Measurements from ENCODE around the gene SP7. TPM values are rescaled to one million over a fixed set of nuclear protein-coding genes. Genes with fewer than 3 reads are reported as not detected.

Gene SP7
- not detected for total RNA-seq (2021; ENCODE audit: unreplicated experiment)
- polyA plus RNA-seq (2012; ENCODE audit: insufficient read length): not detected
- Bru-seq, nascent RNA: percentile 8 among the genes with signal in this experiment
- BruChase-seq, experiment 1, labeled RNA remaining after a 2-hour chase: percentile 18 among the genes with signal in this experiment
- percentile 15 among the genes with signal in this experiment for BruChase-seq, experiment 2, labeled RNA remaining after a 6-hour chase
- long read RNA-seq: 0 reads

- no peaks in the 10 kb centered on the region for H3K9me3 ChIP-seq (ENCODE audit: control insufficient read depth, insufficient read depth, low read depth, low read length)
- CTCF ChIA-PET: interaction anchor here (0.6 to 0.7 kb wide), 3 partner anchors 11 to 110 kb away, joined by 3 to 7 read pairs (median 7); no protein-coding TSS in a partner anchor
- BruUV-seq (replicated peaks): no TSS peak
- no peak for TF ChIP-seq SIN3A (IDR thresholded peaks at IDR 0.05; ENCODE audit: borderline replicate concordance, insufficient read depth, low read depth, low read length)
- TF ChIP-seq REST (IDR thresholded peaks at IDR 0.05; ENCODE audit: insufficient read depth in 1 of 2, low read depth in 2 of 2, low read length in 1 of 2): no peak
- TF ChIP-seq CTCF (IDR thresholded peaks at IDR 0.05): no peak
- no peak for TF ChIP-seq POLR2AphosphoS5 (IDR thresholded peaks at IDR 0.05; ENCODE audit: low read depth, low read length)
- TF ChIP-seq TCF7L2 (IDR thresholded peaks at IDR 0.05; ENCODE audit: low read depth, low read length): no peak
- no peak for DNase-seq (ENCODE audit: low read depth, low spot score)
- no peak within 1 kb of the TSS for H3K27ac ChIP-seq (ENCODE audit: low read length)
- in situ Hi-C loops (cut with HindIII; ENCODE audit: low pct_unique_long_range_greater_than_20kb, low sequenced_read_pairs) (no loop called here), intact Hi-C loops (cut with micrococcal nuclease; ENCODE audit: unreplicated experiment) (no loop called here)
- no peak within 1 kb of the TSS for H3K4me3 ChIP-seq (ENCODE audit: low read depth in 2 of 2, low read length in 2 of 2)
- ATAC-seq: peak; percentile 60
- no peaks in the 10 kb centered on the region for H3K36me3 ChIP-seq (ENCODE audit: control insufficient read depth, insufficient read depth, low read length)
- H3K27me3 ChIP-seq (ENCODE audit: control insufficient read depth, insufficient read depth, low read length): no peaks in the 10 kb centered on the region
- no peaks in the 10 kb centered on the region for H3K4me1 ChIP-seq (ENCODE audit: control insufficient read depth, insufficient read depth, low read length)
- POLR2A ChIA-PET: no interaction called here
Observed at GRCh38 chr12:53336181-53336681, at the start of gene SP7. SP7 (minus strand) TSS chr12:53336354; CDS start chr12:53335646, 708 bp downstream.

GRCh38 chr12:53383258-53383657 lies 47.1 kb upstream of the SP7 start:
- no peak for DNase-seq (ENCODE audit: low read depth, low spot score)
- H3K4me1 ChIP-seq (ENCODE audit: control insufficient read depth, insufficient read depth, low read length): peaks cover 30% of the 10 kb centered on the region
- H3K27ac ChIP-seq (ENCODE audit: low read length): peak overlapping the region; percentile 70
- intact Hi-C loops (cut with micrococcal nuclease; ENCODE audit: unreplicated experiment): loop anchor here (10.0 kb wide), 1 partner anchor 612 kb away; no protein-coding TSS in a partner anchor
- no TSS peak for BruUV-seq (replicated peaks)
- H3K36me3 ChIP-seq (ENCODE audit: control insufficient read depth, insufficient read depth, low read length): no peaks in the 10 kb centered on the region; the same call in 1 of the 2 replicates
- H3K4me3 ChIP-seq (ENCODE audit: low read depth in 2 of 2, low read length in 2 of 2): peak overlapping the region; percentile 44 to 61
- in situ Hi-C loops (cut with HindIII; ENCODE audit: low pct_unique_long_range_greater_than_20kb, low sequenced_read_pairs): no loop called here
- no peaks in the 10 kb centered on the region for H3K27me3 ChIP-seq (ENCODE audit: control insufficient read depth, insufficient read depth, low read length)
- no peaks in the 10 kb centered on the region for H3K9me3 ChIP-seq (ENCODE audit: control insufficient read depth, insufficient read depth, low read depth, low read length)
- POLR2A ChIA-PET: interaction anchor here (0.6 kb wide), 1 partner anchor 13 kb away, joined by 12 read pairs; no protein-coding TSS in a partner anchor
- CTCF ChIA-PET: interaction anchor here (2.8 kb wide), 1 partner anchor 31 kb away, joined by 13 read pairs; no protein-coding TSS in a partner anchor
- TF ChIP-seq REST (IDR thresholded peaks at IDR 0.05; ENCODE audit: insufficient read depth in 1 of 2, low read depth in 2 of 2, low read length in 1 of 2): no peak
- ATAC-seq: no peak

All from Panc1 (cell line).